Globus pallidus (tissue), 1 donor: ENCODE data around the gene DRC1.
"Not testable (repeated sequence)": the region's sequence is repeated elsewhere in the genome, so short reads cannot be mapped to it uniquely, and the experiment has no call there.

Experiments used
- DNase-seq: peaks from one replicate; pipeline ENCODE4 v3.0.0-alpha.2; 2015; ENCODE audit warnings: low spot score

The DRC1 gene

GRCh38 chr2:26463244-26464192 lies 61.8 kb downstream of the DRC1 start:
- DNase-seq = no peak

DNA sequence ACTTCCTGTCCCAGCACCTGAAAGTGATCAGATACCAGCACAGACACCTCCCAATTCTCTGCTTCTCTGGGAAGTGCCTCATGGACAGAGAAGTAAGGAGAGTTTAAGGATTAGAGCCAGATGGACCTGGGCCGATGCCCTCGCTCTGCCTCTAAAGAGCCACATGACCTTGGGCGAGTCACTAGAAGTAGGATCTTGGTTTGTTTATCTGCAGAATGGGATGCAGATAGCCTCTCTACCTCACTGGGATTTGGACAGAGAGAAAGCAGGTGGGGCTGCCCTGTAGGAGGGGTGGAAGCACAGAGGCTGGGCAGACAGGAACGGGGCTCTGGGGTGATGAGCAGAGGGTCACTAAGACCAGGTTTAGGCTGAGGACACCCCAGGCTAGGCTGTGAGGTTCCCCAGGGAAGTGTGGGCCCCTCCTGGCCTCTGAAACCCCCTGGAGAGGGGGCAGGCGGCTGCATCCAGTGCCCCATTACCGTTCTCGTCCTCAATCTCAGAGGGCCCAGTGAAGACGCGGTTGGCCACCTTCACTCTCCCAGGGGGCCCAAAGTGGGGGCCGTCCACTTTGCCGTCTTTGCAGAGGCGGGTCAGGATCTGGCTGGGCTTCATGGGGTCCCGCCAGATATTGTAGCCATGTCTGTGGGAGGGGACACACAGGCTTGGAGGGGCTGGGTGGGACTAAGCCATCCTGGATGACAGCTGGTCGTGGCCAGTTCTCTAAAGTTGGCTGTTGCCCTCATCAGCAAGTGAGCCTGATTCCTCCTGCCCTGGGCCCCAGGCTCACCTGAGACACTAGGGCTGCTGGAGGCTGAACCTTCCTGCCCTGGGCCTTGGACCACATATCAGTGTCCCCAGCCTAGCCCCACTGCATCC lies 62.9 kb downstream of the DRC1 start:
- DNase-seq = no peak

DNA sequence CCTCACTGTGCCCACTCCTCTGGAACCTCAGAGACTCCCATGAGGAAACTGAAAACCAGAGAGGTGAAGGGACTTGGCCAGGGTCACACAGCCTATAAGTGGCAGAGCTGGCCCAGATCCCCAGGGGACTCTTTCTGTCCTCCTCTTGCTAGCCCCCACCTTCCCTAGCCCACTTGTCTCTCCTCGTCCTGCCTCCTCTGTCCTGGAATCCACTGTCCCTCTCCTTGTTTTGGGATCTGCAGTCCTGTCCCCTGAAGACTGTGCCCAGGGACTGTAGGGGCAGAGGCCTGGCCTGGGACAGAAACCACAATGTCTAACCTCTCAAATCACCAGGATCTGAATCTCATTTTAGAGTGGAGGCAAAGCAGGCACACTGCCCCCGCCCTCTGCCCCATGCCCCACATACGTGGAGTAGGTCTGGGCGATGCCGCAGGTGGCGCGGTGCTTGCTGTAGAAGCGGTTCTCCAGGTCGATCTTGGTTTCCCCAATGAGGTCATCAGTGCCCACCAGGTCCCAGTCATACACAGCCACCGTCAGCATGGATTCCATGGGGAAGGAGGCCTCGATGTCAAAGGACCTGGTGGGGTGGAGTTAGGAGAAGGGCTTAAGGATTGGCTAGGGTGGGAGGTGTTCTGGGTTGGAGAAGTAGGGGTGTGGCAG lies 63.7 kb downstream of the DRC1 start:
- no peak for DNase-seq

DNA sequence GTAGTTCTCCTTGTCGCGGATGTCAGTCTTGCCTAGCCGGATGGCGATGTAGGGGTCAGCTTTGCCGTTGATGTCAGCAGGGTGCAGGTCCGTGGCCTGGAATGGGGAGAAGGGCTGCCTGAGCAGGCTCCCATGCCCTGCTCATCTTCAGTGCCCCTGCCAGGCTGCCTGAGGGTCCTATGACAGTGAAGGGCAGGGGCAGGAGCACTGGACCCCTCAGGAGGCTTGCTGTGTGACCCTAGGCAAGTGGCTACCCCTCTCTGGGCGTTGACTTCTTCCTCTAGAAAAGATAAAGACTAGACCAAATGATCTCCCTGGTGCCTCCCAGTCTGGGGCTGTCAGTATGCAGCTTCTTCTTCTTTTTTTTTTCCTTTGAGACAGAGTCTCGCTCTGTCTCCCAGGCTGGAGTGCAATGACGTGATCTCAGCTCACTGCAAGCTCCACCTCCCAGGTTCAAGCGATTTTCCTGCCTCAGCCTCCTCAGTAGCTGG lies 64.3 kb downstream of the DRC1 start:
- DNase-seq = no peak

- DNase-seq = no peak
Observed at GRCh38 chr2:26466662-26467310, 65.1 kb downstream of the DRC1 start.

DNA sequence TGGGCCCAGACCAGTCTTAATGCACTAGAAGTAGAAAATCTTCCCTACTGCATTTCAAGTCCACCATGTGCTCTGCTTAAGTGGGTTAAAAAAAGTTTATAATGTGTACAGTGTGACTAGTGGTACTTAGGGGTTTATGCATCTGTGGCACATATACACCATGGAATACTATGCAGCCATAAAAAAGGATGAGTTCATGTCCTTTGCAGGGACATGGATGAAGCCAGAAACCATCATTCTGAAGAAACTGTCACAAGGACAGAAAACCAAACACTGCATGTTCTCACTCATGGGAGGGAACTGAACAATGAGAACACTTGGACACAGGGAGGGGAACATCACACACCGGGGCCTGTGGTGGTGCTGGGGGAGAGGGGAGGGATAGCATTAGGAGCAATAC lies 66.8 kb downstream of the DRC1 start:
- not testable (repeated sequence) for DNase-seq

GRCh38 chr2:26469092-26469710 lies 67.5 kb downstream of the DRC1 start:
- DNase-seq = no peak

GRCh38 chr2:26469955-26470354 lies 68.2 kb downstream of the DRC1 start:
- no peak for DNase-seq

- no peak for DNase-seq
Observed at GRCh38 chr2:26470601-26471260, 69.0 kb downstream of the DRC1 start.

DNA sequence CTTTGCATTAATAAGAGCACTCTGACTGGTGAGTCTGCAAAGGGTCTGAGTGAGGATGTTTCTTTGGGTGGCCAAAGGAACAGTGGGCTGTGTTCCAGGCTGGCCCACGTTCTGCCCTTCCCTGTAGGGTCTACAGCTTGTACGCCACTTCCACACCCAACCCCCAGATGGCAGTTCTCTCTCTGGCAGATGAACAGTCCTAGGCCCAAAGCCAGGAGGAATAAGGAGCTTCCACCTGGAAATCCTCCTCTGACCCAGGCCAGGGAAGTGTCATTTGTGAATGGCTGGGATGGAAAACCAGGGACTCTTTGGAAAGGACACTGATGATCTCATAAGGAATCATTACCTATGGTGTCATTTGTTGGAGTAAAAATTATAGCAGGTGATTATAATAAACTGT lies 69.6 kb downstream of the DRC1 start:
- no peak for DNase-seq

GRCh38 chr2:26471766-26472706 lies 70.3 kb downstream of the DRC1 start:
- no peak for DNase-seq

GRCh38 chr2:26472821-26473655 lies 71.3 kb downstream of the DRC1 start:
- DNase-seq = no peak

GRCh38 chr2:26473796-26474195 lies 72.1 kb downstream of the DRC1 start:
- no peak for DNase-seq

DNA sequence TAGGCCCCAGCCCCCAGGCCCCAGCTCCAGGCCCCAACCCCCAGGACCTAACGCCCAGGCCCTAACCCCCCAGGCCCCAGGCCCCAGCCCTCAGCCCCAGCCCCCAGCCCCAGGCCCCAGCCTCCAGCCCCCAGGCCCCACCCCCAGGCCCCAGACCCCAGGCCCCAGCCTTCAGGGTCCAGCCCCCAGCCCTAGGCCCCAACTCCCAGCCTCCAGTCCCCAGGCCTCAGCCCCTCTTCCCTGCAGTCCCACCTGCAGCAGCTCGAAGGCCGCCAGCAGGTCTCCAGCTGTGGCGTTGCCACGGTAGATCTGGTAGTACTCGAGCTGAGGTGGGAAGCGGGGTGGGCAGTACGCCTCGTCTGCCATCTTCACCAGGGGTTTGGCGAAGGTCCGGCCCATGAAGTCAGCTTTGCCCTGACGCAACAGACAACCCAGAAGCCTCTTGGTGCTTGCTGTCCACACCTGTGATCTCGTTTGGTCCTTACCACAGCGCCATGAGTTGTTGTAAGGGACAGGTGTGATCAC lies 72.6 kb downstream of the DRC1 start:
- DNase-seq = no peak

- no peak for DNase-seq
Observed at GRCh38 chr2:26475037-26475436, 73.3 kb downstream of the DRC1 start.

- no peak for DNase-seq
Observed at GRCh38 chr2:26475832-26476501, 74.2 kb downstream of the DRC1 start.

DNA sequence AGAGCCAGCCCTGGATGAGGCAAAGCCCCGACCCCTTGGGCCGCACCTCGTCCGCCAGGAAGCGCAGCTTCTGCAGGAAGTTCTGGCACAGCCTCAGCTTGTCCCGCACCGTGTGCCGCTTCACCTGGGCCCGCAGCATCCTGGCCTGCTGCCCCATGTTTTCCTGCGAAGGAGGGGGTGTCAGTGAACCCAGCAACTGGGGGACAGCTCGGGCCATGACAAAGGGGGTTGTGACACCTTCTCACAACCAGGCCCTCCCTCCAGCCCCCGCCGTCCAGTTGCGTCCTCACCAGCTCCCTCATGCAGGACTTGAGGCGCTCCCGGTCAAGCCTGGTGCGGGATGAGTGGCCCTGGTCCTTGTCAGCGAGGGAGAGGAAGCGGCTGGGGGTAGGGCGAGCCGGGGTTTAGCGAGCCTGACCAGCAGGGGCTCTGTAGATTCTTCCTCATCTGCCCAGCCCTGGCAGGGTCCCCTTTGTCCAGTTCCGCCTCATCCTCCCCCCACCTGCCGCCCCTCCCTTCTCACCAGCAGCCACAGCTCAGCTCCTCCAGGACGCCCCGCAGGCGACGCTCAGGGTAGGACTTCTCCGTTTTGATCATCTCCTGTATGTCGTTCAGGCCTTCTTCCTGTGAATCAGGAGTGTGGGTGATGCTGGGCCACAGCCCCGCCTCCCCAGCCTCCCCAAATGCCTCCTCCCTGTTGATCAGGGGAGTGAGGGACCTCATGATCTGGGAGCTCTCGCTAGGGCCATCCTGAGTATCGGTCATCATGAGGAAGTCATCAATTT lies 75.6 kb downstream of the DRC1 start:
- DNase-seq = no peak
